ENCODE data around the gene SEC16A. TPM values are rescaled to one million over a fixed set of nuclear protein-coding genes. Genes with fewer than 3 reads are reported as not detected.

Gene SEC16A
- total RNA-seq, 4 donors from 2014 or later: 58.0 to 89.3 (median 75.0) TPM

- WGBS: 86% methylated on average over 5 of the region's 5 CpGs
- DNase-seq (ENCODE audit: low spot score in 2 of 2): no peak
- TF ChIP-seq CTCF (IDR thresholded peaks at IDR 0.05) (no peak), POLR2AphosphoS5 (IDR thresholded peaks at IDR 0.05) (no peak), EP300 (IDR thresholded peaks at IDR 0.05) (no peak), POLR2A (IDR thresholded peaks at IDR 0.05) (no peak)
- H3K9me3 ChIP-seq: no peaks in the 10 kb centered on the region
- peaks cover 25% of the 10 kb centered on the region for H3K4me1 ChIP-seq
- no peak overlapping the region for H3K4me3 ChIP-seq
- no peaks in the 10 kb centered on the region for H3K27me3 ChIP-seq
- H3K27ac ChIP-seq: no peak overlapping the region
- peaks cover 65% of the 10 kb centered on the region for H3K36me3 ChIP-seq
Measured at GRCh38 chr9:136442265-136442664, 40.6 kb downstream of the SEC16A start.

GRCh38 chr9:136441681-136442245 lies 41.1 kb downstream of the SEC16A start:
- H3K36me3 ChIP-seq: peaks cover 60% of the 10 kb centered on the region
- no peak overlapping the region for H3K4me3 ChIP-seq
- no peaks in the 10 kb centered on the region for H3K27me3 ChIP-seq
- peaks cover 30% of the 10 kb centered on the region for H3K4me1 ChIP-seq
- TF ChIP-seq POLR2AphosphoS5 (IDR thresholded peaks at IDR 0.05) (no peak), EP300 (IDR thresholded peaks at IDR 0.05) (no peak), POLR2A (IDR thresholded peaks at IDR 0.05) (no peak), CTCF (IDR thresholded peaks at IDR 0.05) (no peak)
- 78% methylated on average over 13 of the region's 17 CpGs for WGBS
- H3K27ac ChIP-seq: no peak overlapping the region
- no peaks in the 10 kb centered on the region for H3K9me3 ChIP-seq
- no peak for DNase-seq (ENCODE audit: low spot score in 2 of 2)

GRCh38 chr9:136441191-136441680 lies 41.6 kb downstream of the SEC16A start:
- Histone ChIP-seq H3K4me3 (no peak overlapping the region), H3K4me1 (peaks cover 35% of the 10 kb centered on the region), H3K27ac (no peak overlapping the region), H3K36me3 (peaks cover 58% of the 10 kb centered on the region), H3K27me3 (no peaks in the 10 kb centered on the region), H3K9me3 (no peaks in the 10 kb centered on the region)
- TF ChIP-seq POLR2A (IDR thresholded peaks at IDR 0.05) (no peak), POLR2AphosphoS5 (IDR thresholded peaks at IDR 0.05) (no peak), EP300 (IDR thresholded peaks at IDR 0.05) (no peak), CTCF (IDR thresholded peaks at IDR 0.05) (no peak)
- 88% methylated on average over 15 of the region's 15 CpGs for WGBS
- no peak for DNase-seq (ENCODE audit: low spot score in 2 of 2)

- TF ChIP-seq EP300 (IDR thresholded peaks at IDR 0.05) (no peak), CTCF (IDR thresholded peaks at IDR 0.05) (peak; percentile 57 to 78)
- peak within 1 kb of the TSS; percentile 95 for H3K4me3 ChIP-seq
- DNase-seq (ENCODE audit: low spot score in 2 of 2): no peak
- peaks cover 35% of the 10 kb centered on the region for H3K4me1 ChIP-seq
- H3K9me3 ChIP-seq: no peaks in the 10 kb centered on the region
- H3K27ac ChIP-seq: peak within 1 kb of the TSS; percentile 72
- H3K27me3 ChIP-seq: no peaks in the 10 kb centered on the region
- WGBS: 32% methylated on average over 15 of the region's 90 CpGs
- peaks cover 46% of the 10 kb centered on the region for H3K36me3 ChIP-seq
Measured at GRCh38 chr9:136439481-136440408, 43.1 kb downstream of the SEC16A start, which contains the start of gene INPP5E. TSS of gene INPP5E (minus strand) at chr9:136439845. CDS start at chr9:136439419, 426 bp downstream.

All from suprapubic skin (tissue), 4 donors.